Sigmoid colon (tissue), 4 donors: ENCODE measurements around the gene SPRED1.

Experiments
- CTCF ChIP-seq, 4 experiments: fragments of 450-650 bp in 3 of 4; fragments of 200-600 bp in 1 of 4; IDR thresholded peaks; one replicate each; pipeline ENCODE4 v1.5.1; 2016 to 2019; ENCODE audit warnings: antibody characterized with exemption in 4 of 4, mild to moderate bottlenecking in 3 of 4, moderate library complexity in 2 of 4
- EP300 ChIP-seq, 4 donors: sonication (generic); formaldehyde crosslinking; IDR thresholded peaks; one replicate each; pipeline ENCODE4 v1.6.1; 2017; ENCODE audit warnings: antibody characterized with exemption in 4 of 4
- POLR2A ChIP-seq, 2 donors: fragments of 450-650 bp; IDR thresholded peaks; one replicate each; pipeline ENCODE4 v1.6.1; 2016; ENCODE audit warnings: antibody characterized with exemption in 2 of 2, mild to moderate bottlenecking in 2 of 2, moderate library complexity in 2 of 2
- POLR2AphosphoS5 ChIP-seq, 4 donors: sonication (generic); formaldehyde crosslinking; IDR thresholded peaks; one replicate each; pipeline ENCODE4 v1.6.1; 2017; ENCODE audit warnings: antibody characterized with exemption in 4 of 4

DNA sequence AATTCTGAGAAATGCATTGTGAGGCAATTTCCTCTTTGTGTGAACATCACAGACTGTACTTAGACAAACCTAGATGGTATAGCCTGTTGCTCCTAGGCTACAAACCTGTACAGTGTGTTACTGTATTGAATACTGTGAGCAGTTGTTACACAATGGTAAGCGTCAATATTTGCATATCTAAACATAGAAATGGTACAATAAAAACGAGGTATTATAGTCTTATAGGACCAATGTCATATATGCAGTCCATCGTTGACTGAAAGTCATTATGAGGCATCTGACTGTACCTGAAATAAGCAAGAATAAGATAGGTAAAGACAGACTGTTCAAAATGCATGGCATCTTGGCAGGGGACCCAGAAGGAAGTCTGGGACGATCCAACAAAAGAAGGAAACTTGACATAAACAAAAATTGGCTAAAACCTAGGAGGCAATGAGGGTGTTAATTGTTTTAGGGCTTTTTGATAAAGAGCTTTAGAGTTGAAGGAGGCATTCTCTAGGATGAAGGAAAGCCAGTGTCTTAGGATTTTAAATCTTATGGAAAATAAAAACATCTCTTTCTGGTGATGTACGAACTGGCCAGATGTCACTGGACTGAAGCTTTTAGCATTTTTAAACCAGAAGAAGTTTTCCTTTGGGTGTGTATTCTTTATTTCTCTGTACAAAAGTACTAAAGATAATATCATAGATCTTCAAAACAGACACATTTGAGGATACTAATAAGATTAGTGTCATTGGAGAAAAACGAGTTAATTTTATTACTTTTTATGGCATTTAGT lies 9.2 kb upstream of the SPRED1 start:
- TF ChIP-seq EP300 (IDR thresholded peaks at IDR 0.05) (no peak), CTCF (IDR thresholded peaks at IDR 0.05) (no peak), POLR2AphosphoS5 (IDR thresholded peaks at IDR 0.05) (no peak), POLR2A (IDR thresholded peaks at IDR 0.05) (no peak)
